ENCODE data around the gene TNIK. TPM values are rescaled to one million over a fixed set of nuclear protein-coding genes. Genes with fewer than 3 reads are reported as not detected.

Gene TNIK
- total and polyA plus RNA-seq, 10 of the 15 experiments (the other 5 are each of a cell fraction or from before 2014, with no cell fraction given) = 13.9 to 74.3 (median 48.2) TPM

DNA sequence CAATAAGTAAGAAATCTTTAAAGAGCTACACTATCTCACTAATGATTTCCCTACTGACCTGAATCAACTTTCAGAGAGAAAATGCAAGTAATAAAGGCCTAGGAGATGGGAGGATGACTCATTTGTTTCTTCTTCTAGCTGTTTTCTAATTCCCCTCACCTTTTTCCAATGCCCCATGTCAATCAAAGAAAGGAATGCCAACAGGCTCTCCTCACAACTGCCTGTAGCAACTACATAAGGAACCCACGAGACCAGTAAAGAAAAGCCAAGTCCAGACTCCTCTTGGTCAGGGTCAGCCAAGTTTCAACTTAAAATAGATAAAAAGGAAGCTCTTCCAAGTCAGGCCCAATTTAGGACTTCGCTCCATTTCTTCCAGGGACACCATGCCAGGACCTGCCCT is 201.9 kb downstream of the TNIK start (continued):
- TF ChIP-seq ZBTB4 (CRISPR knock-in tag; IDR thresholded peaks at IDR 0.05) = no peak
- TF ChIP-seq HDAC6 (IDR thresholded peaks at IDR 0.05; ENCODE audit: unreplicated experiment) = no peak
- TF ChIP-seq IKZF1 (conservative IDR thresholded peaks at IDR 0.05) = no peak; the same call in 1 of the 2 replicates
- TF ChIP-seq, protein P1, sequence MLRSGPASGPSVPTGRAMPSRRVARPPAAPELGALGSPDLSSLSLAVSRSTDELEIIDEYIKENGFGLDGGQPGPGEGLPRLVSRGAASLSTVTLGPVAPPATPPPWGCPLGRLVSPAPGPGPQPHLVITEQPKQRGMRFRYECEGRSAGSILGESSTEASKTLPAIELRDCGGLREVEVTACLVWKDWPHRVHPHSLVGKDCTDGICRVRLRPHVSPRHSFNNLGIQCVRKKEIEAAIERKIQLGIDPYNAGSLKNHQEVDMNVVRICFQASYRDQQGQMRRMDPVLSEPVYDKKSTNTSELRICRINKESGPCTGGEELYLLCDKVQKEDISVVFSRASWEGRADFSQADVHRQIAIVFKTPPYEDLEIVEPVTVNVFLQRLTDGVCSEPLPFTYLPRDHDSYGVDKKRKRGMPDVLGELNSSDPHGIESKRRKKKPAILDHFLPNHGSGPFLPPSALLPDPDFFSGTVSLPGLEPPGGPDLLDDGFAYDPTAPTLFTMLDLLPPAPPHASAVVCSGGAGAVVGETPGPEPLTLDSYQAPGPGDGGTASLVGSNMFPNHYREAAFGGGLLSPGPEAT (IDR thresholded peaks at IDR 0.05; ENCODE audit: low read depth) = peak; percentile 29; the same call in 1 of the 2 replicates
- TF ChIP-seq ETV6 (conservative IDR thresholded peaks at IDR 0.05 in 1 of 2, IDR thresholded peaks at IDR 0.05 in 1 of 2; ENCODE audit: borderline replicate concordance in 1 of 2, low read depth in 1 of 2) = no peak

Data from GM12878 (cell line).